Testis (tissue), 3 donors: ENCODE measurements around the gene ZNF775. TPM values are rescaled to one million over a fixed set of nuclear protein-coding genes. Genes with fewer than 3 reads are reported as not detected.

Experiments used
- DNase-seq: peaks from one replicate; pipeline ENCODE4 v3.0.0-alpha.2; 2019
- H3K27ac ChIP-seq, 2 donors: fragments of 200-600 bp; sonication (generic); one replicate each; pipeline ENCODE4 v1.5.1; 2019
- H3K27me3 ChIP-seq: fragments of 200-600 bp; sonication (generic); one replicate; pipeline ENCODE4 v1.5.1; 2019
- H3K36me3 ChIP-seq: fragments of 200-600 bp; sonication (generic); one replicate; pipeline ENCODE4 v1.5.1; 2017; ENCODE audit warnings: low read depth; ENCODE audit errors: missing control alignments
- H3K4me1 ChIP-seq: fragments of 200-600 bp; sonication (generic); one replicate; pipeline ENCODE4 v1.5.1; 2019
- H3K4me3 ChIP-seq, 2 donors: fragments of 200-600 bp; sonication (generic); one replicate each; pipeline ENCODE4 v1.5.1; 2017 to 2019
- H3K9me3 ChIP-seq: fragments of 200-600 bp; sonication (generic); one replicate; pipeline ENCODE4 v1.5.1; 2017
- CTCF ChIP-seq, 3 experiments: fragments of 450-650 bp in 2 of 3; fragments of 200-600 bp in 1 of 3; sonication (generic) in 1 of 3; IDR thresholded peaks; one replicate each; pipeline ENCODE4 v1.5.1; 2016 to 2019; ENCODE audit warnings: antibody characterized with exemption in 3 of 3, mild to moderate bottlenecking in 2 of 3, moderate library complexity in 1 of 3
- POLR2A ChIP-seq: fragments of 450-650 bp; IDR thresholded peaks from one replicate; pipeline ENCODE4 v1.6.1; 2017; ENCODE audit warnings: antibody characterized with exemption, mild to moderate bottlenecking, moderate library complexity
- WGBS, 2 donors: methylation state at CpG; one replicate each; pipeline ENCODE4 v1.1.5; 2018; 5-methylcytosine and 5-hydroxymethylcytosine counted together
- intact Hi-C: fragments of 100-400 bp; cut with DNase I; formaldehyde crosslinking; loops from one replicate; pipeline ENCODE4 v1.15.1; 2023; ENCODE audit warnings: low total_unique reads
- polyA plus RNA-seq: library from polyadenylated mRNA; stranded (reverse); fragments of 350-450 nt; fragmentation: Illumina TruSeq; extraction: RNeasy Lipid Tissue Mini Kit (QIAGEN cat#74804); gene quantifications from one replicate; pipeline ENCODE4 v1.2.3, GENCODE V29; 2014; ENCODE audit warnings: low read depth, low replicate concordance; ENCODE audit not compliant: insufficient read depth
- total RNA-seq, 2 donors: library from RNA; depleted of rRNA; stranded (reverse); fragments of >200 nt; gene quantifications; one replicate each; pipeline ENCODE4 v1.2.3, GENCODE V29; 2016

ZNF775 gene
- total and polyA plus RNA-seq, 3 donors from 2014 or later: 5.2 to 14.1 (median 11.0) TPM

GRCh38 chr7:150402671-150403321 lies 23.7 kb downstream of the ZNF775 start:
- peaks cover 36% of the 10 kb centered on the region for H3K4me1 ChIP-seq
- H3K36me3 ChIP-seq: no peaks in the 10 kb centered on the region
- 85% methylated on average over 6 to 13 of the region's 13 CpGs for WGBS, 2 donors
- H3K9me3 ChIP-seq: no peaks in the 10 kb centered on the region
- DNase-seq: no peak
- H3K27me3 ChIP-seq: no peaks in the 10 kb centered on the region
- TF ChIP-seq CTCF (IDR thresholded peaks at IDR 0.05) (no peak), POLR2A (no peak)
- no peak overlapping the region for H3K4me3 ChIP-seq
- intact Hi-C loops: no loop called here
- peak overlapping the region in 1 of 2 donors; percentile 96 for H3K27ac ChIP-seq

- Histone ChIP-seq H3K9me3 (no peaks in the 10 kb centered on the region), H3K4me3 (no peak overlapping the region), H3K27me3 (no peaks in the 10 kb centered on the region), H3K4me1 (peaks cover 36% of the 10 kb centered on the region), H3K27ac (peak overlapping the region; percentile 96), H3K36me3 (no peaks in the 10 kb centered on the region)
- no peak for TF ChIP-seq POLR2A
- intact Hi-C loops: no loop called here
- no peak for DNase-seq
- WGBS, 2 donors: 75 to 83% methylated on average over 9 to 13 of the region's 13 CpGs
Observed at GRCh38 chr7:150403376-150404171, 24.4 kb downstream of the ZNF775 start.

GRCh38 chr7:150404172-150404804 lies 25.2 kb downstream of the ZNF775 start:
- WGBS, 2 donors: 13 to 22% methylated on average over 16 of the region's 16 CpGs
- Histone ChIP-seq H3K4me3 (peak overlapping the region; percentile 77 to 93), H3K27ac (peak overlapping the region; percentile 96), H3K4me1 (peaks cover 36% of the 10 kb centered on the region), H3K9me3 (no peaks in the 10 kb centered on the region), H3K36me3 (no peaks in the 10 kb centered on the region), H3K27me3 (no peaks in the 10 kb centered on the region)
- no peak for TF ChIP-seq POLR2A
- intact Hi-C loops: no loop called here
- no peak for DNase-seq

GRCh38 chr7:150404805-150405583 lies 25.9 kb downstream of the ZNF775 start:
- no peaks in the 10 kb centered on the region for H3K9me3 ChIP-seq
- no peaks in the 10 kb centered on the region for H3K27me3 ChIP-seq
- H3K4me1 ChIP-seq: peaks cover 36% of the 10 kb centered on the region
- H3K27ac ChIP-seq: peak overlapping the region; percentile 96
- 1% methylated on average over 47 to 85 of the region's 86 CpGs for WGBS, 2 donors
- intact Hi-C loops: loop anchor here (5.0 kb wide), 1 partner anchor 33 kb away; no protein-coding TSS in a partner anchor
- H3K36me3 ChIP-seq: no peaks in the 10 kb centered on the region
- TF ChIP-seq POLR2A (no peak), CTCF (IDR thresholded peaks at IDR 0.05) (no peak)
- H3K4me3 ChIP-seq: peak overlapping the region; percentile 77 to 93
- peak; percentile 95 for DNase-seq

GRCh38 chr7:150405584-150406311 lies 26.6 kb downstream of the ZNF775 start:
- no peaks in the 10 kb centered on the region for H3K27me3 ChIP-seq
- intact Hi-C loops: loop anchor here (5.0 kb wide), 1 partner anchor 33 kb away; no protein-coding TSS in a partner anchor
- H3K9me3 ChIP-seq: no peaks in the 10 kb centered on the region
- peak overlapping the region; percentile 96 for H3K27ac ChIP-seq
- TF ChIP-seq POLR2A (no peak), CTCF (IDR thresholded peaks at IDR 0.05) (no peak)
- peak; percentile 36 for DNase-seq
- peak overlapping the region; percentile 77 to 93 for H3K4me3 ChIP-seq
- peaks cover 40% of the 10 kb centered on the region for H3K4me1 ChIP-seq
- no peaks in the 10 kb centered on the region for H3K36me3 ChIP-seq
- 4 to 5% methylated on average over 35 of the region's 35 CpGs for WGBS, 2 donors
